GM19324 (cell line): ENCODE measurements around the gene SLC25A34.

Experiments used
- ATAC-seq: cut with Tn5 transposase; IDR thresholded peaks from one replicate; pipeline ENCODE4 v1.9.1; 2021; ENCODE audit warnings: mild to moderate bottlenecking, moderate library complexity; ENCODE audit not compliant: unreplicated experiment, low FRiP score

The SLC25A34 gene

GRCh38 chr1:15765495-15766194 is 29.6 kb downstream of the SLC25A34 start:
- no peak for ATAC-seq

- ATAC-seq = no peak
Measured at GRCh38 chr1:15767941-15768340, 31.9 kb downstream of the SLC25A34 start.

- no peak for ATAC-seq
Measured at GRCh38 chr1:15768388-15768787, 32.3 kb downstream of the SLC25A34 start.

GRCh38 chr1:15770313-15770962 is 34.4 kb downstream of the SLC25A34 start:
- ATAC-seq = no peak

- no peak for ATAC-seq
Measured at GRCh38 chr1:15771836-15772515, 35.9 kb downstream of the SLC25A34 start.

GRCh38 chr1:15775706-15776105 is 39.6 kb downstream of the SLC25A34 start:
- ATAC-seq = no peak

- ATAC-seq = no peak
Measured at GRCh38 chr1:15777909-15778707, 42.0 kb downstream of the SLC25A34 start.

GRCh38 chr1:15785683-15786082 is 49.6 kb downstream of the SLC25A34 start:
- no peak for ATAC-seq

GRCh38 chr1:15786581-15786980 is 50.5 kb downstream of the SLC25A34 start:
- ATAC-seq = no peak

- ATAC-seq = no peak
Measured at GRCh38 chr1:15788624-15789301, 52.7 kb downstream of the SLC25A34 start.
